Cardiac muscle cell (in vitro differentiated cells and primary cell): Measurements from ENCODE around the gene SSRP1. TPM values are rescaled to one million over a fixed set of nuclear protein-coding genes. Genes with fewer than 3 reads are reported as not detected.
A peak's percentile ranks its signal among the peaks of the same experiment; 100 is the strongest.

Source experiments
- DNase-seq, 2 donors: peaks; one replicate each; pipeline versions ENCODE4 v3.0.0 to v3.0.0-alpha.2; 2010 to 2017; ENCODE audit warnings: low read depth in 1 of 2, low spot score in 1 of 2
- H3K27ac ChIP-seq: fragments of 200-600 bp; sonication (generic); 2 replicates; pipeline ENCODE4 v1.5.1; 2016
- H3K27me3 ChIP-seq: fragments of 200-600 bp; sonication (generic); 2 replicates; pipeline ENCODE4 v1.6.0; 2016; ENCODE audit warnings: control low read depth
- H3K36me3 ChIP-seq: fragments of 200-600 bp; sonication (generic); 2 replicates; pipeline ENCODE4 v1.5.1; 2016; ENCODE audit warnings: control low read depth
- H3K4me1 ChIP-seq: fragments of 200-600 bp; sonication (generic); 2 replicates; pipeline ENCODE4 v1.8.1; 2017; ENCODE audit warnings: low read depth, mild to moderate bottlenecking, mixed run types
- H3K4me3 ChIP-seq: fragments of 200-600 bp; sonication (generic); 2 replicates; pipeline ENCODE4 v1.5.1; 2016; ENCODE audit warnings: mild to moderate bottlenecking
- H3K9me3 ChIP-seq: fragments of 200-600 bp; sonication (generic); 2 replicates; pipeline ENCODE4 v1.5.1; 2017; ENCODE audit warnings: low read depth, mild to moderate bottlenecking, control low read depth
- polyA plus RNA-seq: library from polyadenylated mRNA; unstranded; fragments of >200 nt; fragmentation: Nextera tagmentation; extraction: Ambion mirVana; gene quantifications from 2 replicates; pipeline ENCODE4 v1.2.1, GENCODE V29; 2016
- total RNA-seq: library from RNA; depleted of rRNA; stranded (reverse); fragments of >200 nt; gene quantifications from 2 replicates; pipeline ENCODE4 v1.2.3, GENCODE V29; 2016
- TF ChIP-seq, protein P1 (sequence below): IDR thresholded peaks from 2 replicates; pipeline ENCODE4 v1.5.1; 2012; ENCODE audit warnings: low read depth, mild to moderate bottlenecking, low read length

The SSRP1 gene
- total and polyA plus RNA-seq, 2 experiments from 2014 or later: 87.0 to 180 TPM

DNA sequence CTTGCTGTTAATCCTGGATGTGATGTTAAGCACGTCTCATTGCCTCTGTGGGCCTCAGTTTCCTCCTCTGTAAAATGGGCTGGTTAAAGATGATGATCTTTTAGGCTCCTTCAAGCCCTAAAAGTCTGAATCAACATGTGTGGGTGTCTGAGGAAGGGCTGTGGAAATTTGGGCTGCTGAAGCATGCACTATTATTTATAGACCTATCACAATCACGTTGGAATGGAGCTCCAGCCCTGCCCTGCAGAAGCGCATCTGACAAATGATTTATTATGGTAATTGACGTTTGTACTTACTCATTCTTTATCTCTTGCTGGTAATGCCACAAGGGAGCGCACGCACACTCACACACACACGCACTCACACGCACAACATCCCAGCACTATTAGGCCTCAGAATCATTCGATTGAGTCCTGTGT lies 22.9 kb upstream of the SSRP1 start:
- peaks cover 14% of the 10 kb centered on the region for H3K4me1 ChIP-seq
- no peaks in the 10 kb centered on the region for H3K9me3 ChIP-seq
- H3K27me3 ChIP-seq: no peaks in the 10 kb centered on the region
- DNase-seq: no peak
- TF ChIP-seq, protein P1, sequence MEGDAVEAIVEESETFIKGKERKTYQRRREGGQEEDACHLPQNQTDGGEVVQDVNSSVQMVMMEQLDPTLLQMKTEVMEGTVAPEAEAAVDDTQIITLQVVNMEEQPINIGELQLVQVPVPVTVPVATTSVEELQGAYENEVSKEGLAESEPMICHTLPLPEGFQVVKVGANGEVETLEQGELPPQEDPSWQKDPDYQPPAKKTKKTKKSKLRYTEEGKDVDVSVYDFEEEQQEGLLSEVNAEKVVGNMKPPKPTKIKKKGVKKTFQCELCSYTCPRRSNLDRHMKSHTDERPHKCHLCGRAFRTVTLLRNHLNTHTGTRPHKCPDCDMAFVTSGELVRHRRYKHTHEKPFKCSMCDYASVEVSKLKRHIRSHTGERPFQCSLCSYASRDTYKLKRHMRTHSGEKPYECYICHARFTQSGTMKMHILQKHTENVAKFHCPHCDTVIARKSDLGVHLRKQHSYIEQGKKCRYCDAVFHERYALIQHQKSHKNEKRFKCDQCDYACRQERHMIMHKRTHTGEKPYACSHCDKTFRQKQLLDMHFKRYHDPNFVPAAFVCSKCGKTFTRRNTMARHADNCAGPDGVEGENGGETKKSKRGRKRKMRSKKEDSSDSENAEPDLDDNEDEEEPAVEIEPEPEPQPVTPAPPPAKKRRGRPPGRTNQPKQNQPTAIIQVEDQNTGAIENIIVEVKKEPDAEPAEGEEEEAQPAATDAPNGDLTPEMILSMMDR: no peak
- no peaks in the 10 kb centered on the region for H3K36me3 ChIP-seq
- H3K4me3 ChIP-seq: no peak overlapping the region
- H3K27ac ChIP-seq: no peak overlapping the region

DNA sequence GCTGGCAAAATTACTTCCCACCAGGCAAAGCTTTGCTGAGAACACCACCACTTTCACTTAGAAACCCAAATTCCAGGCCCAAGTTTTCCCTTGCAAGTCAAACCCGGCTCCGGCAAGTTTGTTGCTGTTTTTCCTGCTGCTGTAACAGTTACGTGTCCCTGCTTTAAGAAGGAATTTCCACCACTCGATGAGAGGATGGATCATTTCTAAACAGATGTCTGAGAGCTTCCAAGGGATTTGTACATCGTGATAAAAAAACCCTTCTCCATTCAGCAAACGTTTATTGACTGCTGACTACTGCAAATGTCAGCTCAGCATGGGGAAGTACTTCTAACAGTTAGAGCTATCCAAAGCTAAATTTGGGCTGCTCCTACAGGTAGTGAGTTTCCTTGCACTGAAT lies 22.2 kb upstream of the SSRP1 start:
- Histone ChIP-seq H3K36me3 (no peaks in the 10 kb centered on the region), H3K4me3 (no peak overlapping the region), H3K27ac (no peak overlapping the region), H3K4me1 (peaks cover 18% of the 10 kb centered on the region), H3K9me3 (no peaks in the 10 kb centered on the region), H3K27me3 (no peaks in the 10 kb centered on the region)
- TF ChIP-seq, protein P1: no peak
- DNase-seq: peak in 1 of 2 donors; percentile 26

DNA sequence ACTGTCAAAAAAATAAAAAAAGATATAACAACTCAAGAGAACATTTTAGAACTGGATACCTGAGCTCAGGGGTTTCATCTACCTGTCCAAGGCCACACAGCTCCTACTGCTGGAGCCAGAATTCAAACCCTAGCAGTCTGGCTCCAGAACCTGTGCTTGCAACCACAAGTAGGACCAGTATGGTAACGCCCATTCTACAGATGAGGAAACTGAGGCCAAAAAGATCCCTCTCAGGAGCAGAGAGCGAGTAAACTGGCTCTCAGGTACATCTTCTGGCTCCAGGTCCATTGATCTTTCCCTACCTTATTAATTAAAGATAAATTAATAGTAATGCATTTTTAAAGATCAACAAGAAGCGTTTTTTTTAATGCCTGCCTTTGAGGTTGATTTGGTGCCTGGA lies 21.6 kb upstream of the SSRP1 start:
- H3K4me1 ChIP-seq: peaks cover 18% of the 10 kb centered on the region
- no peaks in the 10 kb centered on the region for H3K36me3 ChIP-seq
- DNase-seq: no peak
- TF ChIP-seq, protein P1: no peak
- H3K4me3 ChIP-seq: no peak overlapping the region
- no peaks in the 10 kb centered on the region for H3K9me3 ChIP-seq
- no peaks in the 10 kb centered on the region for H3K27me3 ChIP-seq
- H3K27ac ChIP-seq: no peak overlapping the region

DNA sequence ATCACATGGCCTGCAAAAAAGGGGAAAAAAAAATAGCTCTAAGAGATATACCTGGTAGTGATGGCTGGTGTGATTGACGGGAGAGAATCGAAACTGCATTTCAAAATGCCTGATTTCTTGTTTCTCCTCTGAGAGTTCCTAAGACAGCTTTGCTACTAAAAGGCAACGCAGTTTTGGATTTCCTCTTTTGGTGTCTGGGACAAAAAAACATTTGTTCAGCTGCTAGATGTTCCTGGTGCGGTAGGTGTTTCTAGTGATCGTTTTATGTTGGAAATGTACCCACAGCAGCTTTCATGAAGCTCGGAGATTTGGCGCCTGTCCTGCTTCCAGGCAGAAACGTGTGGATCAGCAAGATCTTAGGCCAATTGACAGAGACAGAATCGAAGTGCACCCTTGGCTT lies 20.6 kb upstream of the SSRP1 start:
- peaks cover 18% of the 10 kb centered on the region for H3K4me1 ChIP-seq
- TF ChIP-seq, protein P1: no peak

DNA sequence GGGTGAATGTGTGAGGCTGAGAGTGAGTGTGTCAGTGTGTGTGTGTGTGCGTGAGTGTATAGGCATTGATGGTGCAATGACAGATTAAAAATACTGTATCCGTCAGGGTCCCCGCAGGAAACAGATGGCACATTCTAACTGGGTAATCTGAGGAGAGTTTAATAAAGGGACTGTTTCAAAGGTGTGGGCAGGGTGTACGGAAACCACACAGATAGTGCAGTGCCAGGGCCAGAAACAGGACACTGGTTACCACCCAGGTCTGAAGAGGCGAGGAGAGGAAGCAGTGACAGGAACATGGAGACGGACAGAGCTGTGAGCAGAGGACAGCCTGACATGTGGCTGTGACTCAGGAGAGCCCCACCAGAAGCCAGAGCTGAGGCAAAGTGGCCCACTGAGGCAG lies 19.0 kb upstream of the SSRP1 start:
- H3K36me3 ChIP-seq: no peaks in the 10 kb centered on the region
- TF ChIP-seq, protein P1: no peak

More for the DNA sequence above, 20.6 kb upstream of the SSRP1 start:
- no peak for DNase-seq
- H3K36me3 ChIP-seq: no peaks in the 10 kb centered on the region
- H3K4me3 ChIP-seq: no peak overlapping the region
- no peaks in the 10 kb centered on the region for H3K27me3 ChIP-seq
- no peak overlapping the region for H3K27ac ChIP-seq
- no peaks in the 10 kb centered on the region for H3K9me3 ChIP-seq

DNA sequence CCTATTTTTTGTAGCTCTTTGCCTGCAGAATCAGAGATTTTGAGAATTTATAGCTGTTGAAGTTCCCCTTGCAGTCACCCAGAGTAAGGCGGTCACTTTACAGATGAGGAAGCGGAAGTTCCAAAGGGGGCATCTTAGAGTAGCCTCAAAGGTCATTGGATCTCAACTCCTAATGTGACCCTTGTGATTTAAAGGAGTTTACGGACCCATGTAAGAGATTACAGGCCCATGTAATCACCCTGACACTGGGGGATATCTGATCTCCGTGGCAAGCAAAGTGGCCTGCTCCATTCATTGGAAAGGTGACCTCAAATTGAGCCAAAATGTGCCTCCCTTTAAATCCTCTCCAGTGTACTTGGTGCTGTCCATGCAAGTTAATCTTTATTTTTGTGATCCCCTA lies 18.2 kb upstream of the SSRP1 start:
- H3K4me1 ChIP-seq: peaks cover 18% of the 10 kb centered on the region
- TF ChIP-seq, protein P1: no peak
- no peaks in the 10 kb centered on the region for H3K9me3 ChIP-seq
- H3K27me3 ChIP-seq: no peaks in the 10 kb centered on the region
- H3K4me3 ChIP-seq: no peak overlapping the region
- DNase-seq: no peak
- H3K27ac ChIP-seq: peak overlapping the region; percentile 77
- no peaks in the 10 kb centered on the region for H3K36me3 ChIP-seq

More for the DNA sequence above, 19.0 kb upstream of the SSRP1 start:
- DNase-seq: no peak
- H3K27me3 ChIP-seq: no peaks in the 10 kb centered on the region
- H3K4me3 ChIP-seq: no peak overlapping the region
- peaks cover 18% of the 10 kb centered on the region for H3K4me1 ChIP-seq
- no peaks in the 10 kb centered on the region for H3K9me3 ChIP-seq
- H3K27ac ChIP-seq: peak overlapping the region; percentile 77
